ENCODE results near the gene MAPK1IP1L. TPM values are rescaled to one million over a fixed set of nuclear protein-coding genes. Genes with fewer than 3 reads are reported as not detected.
"Not testable (repeated sequence)": the region's sequence is repeated elsewhere in the genome, so short reads cannot be mapped to it uniquely, and the experiment has no call there.

Gene MAPK1IP1L
- total and polyA plus RNA-seq, 2 donors (not counting 1 experiment from before 2014, with no cell fraction given), result 116 to 141 TPM

DNA sequence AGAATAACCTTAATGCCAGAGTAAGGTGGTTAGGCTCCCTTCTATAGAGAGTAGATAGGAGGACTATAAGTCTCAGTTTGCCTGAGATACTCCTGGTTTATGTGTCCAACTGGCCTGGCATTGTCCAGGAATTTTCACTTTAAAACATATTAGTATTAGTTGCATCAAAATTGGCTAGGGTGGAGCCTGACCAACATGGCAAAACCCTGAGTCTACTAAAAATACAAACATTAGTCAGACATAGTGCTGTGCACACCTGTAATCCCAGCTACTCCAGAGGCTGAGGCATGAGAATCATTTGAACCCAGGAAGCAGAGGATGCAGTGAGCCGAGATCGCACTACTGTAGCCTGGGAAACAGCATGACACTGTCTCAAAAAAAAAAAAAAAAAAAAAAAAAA, 36.4 kb upstream of the MAPK1IP1L start:
- H3K9me3 ChIP-seq (ENCODE audit: control extremely low read depth in 1 of 3, control insufficient read depth in 2 of 3, insufficient read depth in 1 of 3, low read length in 2 of 3), result no peaks in the 10 kb centered on the region
- H3K4me3 Mint-ChIP-seq, result no peak overlapping the region
- H3K4me1 ChIP-seq (ENCODE audit: control insufficient read depth in 2 of 2, insufficient read depth in 2 of 2, low read length in 2 of 2), result no peaks in the 10 kb centered on the region
- H3K79me2 ChIP-seq (ENCODE audit: control insufficient read depth, insufficient read depth, low read length), result peaks cover 3% of the 10 kb centered on the region
- peaks cover 3% of the 10 kb centered on the region for H3K4me1 Mint-ChIP-seq
- no peak overlapping the region for H3K27ac Mint-ChIP-seq
- H3K27me3 ChIP-seq (replicated peaks in 1 of 4; ENCODE audit: control extremely low read depth in 1 of 4, control insufficient read depth in 3 of 4, insufficient read depth in 4 of 4, low read length in 3 of 4), result no peaks in the 10 kb centered on the region
- ChIA-PET POLR2A (no interaction called here), CTCF (interaction anchor here (1.0 kb wide), 1 partner anchor 12 kb away, joined by 3 read pairs; the partner anchor contains the start of genes SOCS4 and WDHD1)
- H3K4me3 ChIP-seq (ENCODE audit: control extremely low read depth in 1 of 5, extremely low read depth in 1 of 5, insufficient read depth in 1 of 5, low read depth in 2 of 5, low read length in 4 of 5), result no peak overlapping the region
- no peak overlapping the region for H3K9ac ChIP-seq (ENCODE audit: low read length)
- H3K4me2 ChIP-seq (replicated peaks; ENCODE audit: low read depth, low read length, poor library complexity, severe bottlenecking), result no peak overlapping the region
- H3K9me3 Mint-ChIP-seq (ENCODE audit: insufficient read depth), result no peaks in the 10 kb centered on the region
- H3K27me3 Mint-ChIP-seq, result no peaks in the 10 kb centered on the region
- no peak overlapping the region for H3K27ac ChIP-seq (ENCODE audit: low read length in 2 of 2)
- H3K36me3 ChIP-seq (replicated peaks in 1 of 2; ENCODE audit: control extremely low read depth in 1 of 2, control insufficient read depth in 1 of 2, extremely low read depth in 1 of 2, insufficient read depth in 2 of 2, low read length in 1 of 2), result no peaks in the 10 kb centered on the region
- TF ChIP-seq, protein P1, sequence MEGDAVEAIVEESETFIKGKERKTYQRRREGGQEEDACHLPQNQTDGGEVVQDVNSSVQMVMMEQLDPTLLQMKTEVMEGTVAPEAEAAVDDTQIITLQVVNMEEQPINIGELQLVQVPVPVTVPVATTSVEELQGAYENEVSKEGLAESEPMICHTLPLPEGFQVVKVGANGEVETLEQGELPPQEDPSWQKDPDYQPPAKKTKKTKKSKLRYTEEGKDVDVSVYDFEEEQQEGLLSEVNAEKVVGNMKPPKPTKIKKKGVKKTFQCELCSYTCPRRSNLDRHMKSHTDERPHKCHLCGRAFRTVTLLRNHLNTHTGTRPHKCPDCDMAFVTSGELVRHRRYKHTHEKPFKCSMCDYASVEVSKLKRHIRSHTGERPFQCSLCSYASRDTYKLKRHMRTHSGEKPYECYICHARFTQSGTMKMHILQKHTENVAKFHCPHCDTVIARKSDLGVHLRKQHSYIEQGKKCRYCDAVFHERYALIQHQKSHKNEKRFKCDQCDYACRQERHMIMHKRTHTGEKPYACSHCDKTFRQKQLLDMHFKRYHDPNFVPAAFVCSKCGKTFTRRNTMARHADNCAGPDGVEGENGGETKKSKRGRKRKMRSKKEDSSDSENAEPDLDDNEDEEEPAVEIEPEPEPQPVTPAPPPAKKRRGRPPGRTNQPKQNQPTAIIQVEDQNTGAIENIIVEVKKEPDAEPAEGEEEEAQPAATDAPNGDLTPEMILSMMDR (IDR thresholded peaks at IDR 0.05), result no peak
- TF ChIP-seq EZH2 (IDR thresholded peaks at IDR 0.05; ENCODE audit: borderline replicate concordance, insufficient read depth, low read depth, low read length, poor library complexity, severe bottlenecking), result no peak
- no CpG with 5 or more reads among the region's 2 CpGs for WGBS (ENCODE audit: insufficient coverage)
- DNase-seq (no peak), ATAC-seq (ENCODE audit: low read depth) (no peak)
- H4K20me1 ChIP-seq (ENCODE audit: control insufficient read depth, insufficient read depth, low read length, poor library complexity, severe bottlenecking), result no peaks in the 10 kb centered on the region
- H2AFZ ChIP-seq (ENCODE audit: insufficient read depth, low read depth, low read length, poor library complexity, severe bottlenecking), result no peak overlapping the region
- intact Hi-C loops (cut with micrococcal nuclease), result no loop called here

DNA sequence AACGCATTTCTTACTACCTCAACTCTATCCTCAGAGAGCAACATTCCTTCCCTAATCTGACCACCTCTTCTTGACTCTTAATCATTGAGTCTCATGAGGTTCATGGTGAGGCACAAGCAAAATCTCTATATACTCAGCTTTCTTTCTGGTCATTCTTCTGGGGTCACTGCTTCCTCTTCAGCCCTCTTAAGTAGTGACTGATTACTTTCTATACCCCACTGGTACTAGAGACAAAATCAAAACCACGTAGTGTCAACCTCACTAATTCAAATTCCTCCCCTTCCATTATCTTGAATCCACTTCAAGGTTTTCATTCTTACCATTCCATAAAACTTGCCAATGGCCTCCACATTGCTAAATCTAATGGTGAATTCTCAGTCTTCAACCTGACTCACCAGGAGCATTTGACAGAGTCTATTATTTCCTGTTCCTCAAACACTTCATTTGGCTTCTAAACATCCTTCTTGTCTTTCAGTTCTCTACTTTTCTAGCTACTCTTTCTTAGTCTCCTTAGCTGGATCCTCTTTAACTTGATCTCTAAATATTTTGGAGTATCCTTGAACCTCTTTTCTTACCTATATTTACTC, 31.4 kb upstream of the MAPK1IP1L start:
- Histone ChIP-seq H3K4me3 (ENCODE audit: control extremely low read depth in 1 of 5, extremely low read depth in 1 of 5, insufficient read depth in 1 of 5, low read depth in 2 of 5, low read length in 4 of 5) (no peak overlapping the region), H3K9ac (ENCODE audit: low read length) (no peak overlapping the region), H3K4me1 (ENCODE audit: control insufficient read depth in 2 of 2, insufficient read depth in 2 of 2, low read length in 2 of 2) (no peaks in the 10 kb centered on the region), H2AFZ (ENCODE audit: insufficient read depth, low read depth, low read length, poor library complexity, severe bottlenecking) (no peak overlapping the region), H3K36me3 (replicated peaks in 1 of 2; ENCODE audit: control extremely low read depth in 1 of 2, control insufficient read depth in 1 of 2, extremely low read depth in 1 of 2, insufficient read depth in 2 of 2, low read length in 1 of 2) (no peaks in the 10 kb centered on the region), H4K20me1 (ENCODE audit: control insufficient read depth, insufficient read depth, low read length, poor library complexity, severe bottlenecking) (no peaks in the 10 kb centered on the region), H3K27me3 (replicated peaks in 1 of 4; ENCODE audit: control extremely low read depth in 1 of 4, control insufficient read depth in 3 of 4, insufficient read depth in 4 of 4, low read length in 3 of 4) (no peaks in the 10 kb centered on the region), H3K79me2 (ENCODE audit: control insufficient read depth, insufficient read depth, low read length) (peaks cover 3% of the 10 kb centered on the region), H3K9me3 (ENCODE audit: control extremely low read depth in 1 of 3, control insufficient read depth in 2 of 3, insufficient read depth in 1 of 3, low read length in 2 of 3) (no peaks in the 10 kb centered on the region), H3K27ac (ENCODE audit: low read length in 2 of 2) (peak overlapping the region; percentile 3 to 10), H3K4me2 (replicated peaks; ENCODE audit: low read depth, low read length, poor library complexity, severe bottlenecking) (no peak overlapping the region)
- no peak for TF ChIP-seq EZH2 (IDR thresholded peaks at IDR 0.05; ENCODE audit: borderline replicate concordance, insufficient read depth, low read depth, low read length, poor library complexity, severe bottlenecking)
- TF ChIP-seq, protein P1 (IDR thresholded peaks at IDR 0.05), result no peak
- H3K4me3 Mint-ChIP-seq, result no peak overlapping the region
- intact Hi-C loops (cut with micrococcal nuclease), result no loop called here
- H3K27me3 Mint-ChIP-seq, result no peaks in the 10 kb centered on the region
- POLR2A ChIA-PET, result no interaction called here
- no peak for ATAC-seq (ENCODE audit: low read depth)
- H3K9me3 Mint-ChIP-seq (ENCODE audit: insufficient read depth), result no peaks in the 10 kb centered on the region
- DNase-seq, result no peak
- WGBS (ENCODE audit: insufficient coverage), result 100% methylated on average over 2 of the region's 2 CpGs
- CTCF ChIA-PET, result no interaction called here
- peaks cover 7% of the 10 kb centered on the region for H3K4me1 Mint-ChIP-seq
- no peak overlapping the region for H3K27ac Mint-ChIP-seq

DNA sequence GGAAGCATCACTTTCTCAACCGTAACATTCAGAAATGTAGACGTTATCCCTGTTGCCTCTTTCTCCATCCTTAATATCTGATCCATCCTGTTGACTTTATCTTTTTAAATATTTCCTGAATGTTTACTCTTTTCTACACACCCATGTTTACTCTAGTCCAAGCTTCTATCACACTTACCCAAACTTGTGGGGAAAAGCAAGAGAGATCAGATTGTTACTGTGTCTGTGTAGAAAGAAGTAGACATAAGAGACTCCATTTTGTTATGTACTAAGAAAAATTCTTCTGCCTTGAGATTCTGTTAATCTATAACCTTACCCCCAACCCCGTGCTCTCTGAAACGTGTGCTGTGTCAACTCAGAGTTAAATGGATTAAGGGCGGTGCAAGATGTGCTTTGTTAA, 27.1 kb upstream of the MAPK1IP1L start:
- H3K4me1 Mint-ChIP-seq, result peaks cover 39% of the 10 kb centered on the region
- H3K36me3 ChIP-seq (replicated peaks in 1 of 2; ENCODE audit: control extremely low read depth in 1 of 2, control insufficient read depth in 1 of 2, extremely low read depth in 1 of 2, insufficient read depth in 2 of 2, low read length in 1 of 2); H3K27me3 ChIP-seq (replicated peaks in 1 of 4; ENCODE audit: control extremely low read depth in 1 of 4, control insufficient read depth in 3 of 4, insufficient read depth in 4 of 4, low read length in 3 of 4); intact Hi-C loops (cut with micrococcal nuclease); DNase-seq; H3K9me3 ChIP-seq (ENCODE audit: control extremely low read depth in 1 of 3, control insufficient read depth in 2 of 3, insufficient read depth in 1 of 3, low read length in 2 of 3); CTCF ChIA-PET; H3K27me3 Mint-ChIP-seq; H3K27ac Mint-ChIP-seq; H3K9me3 Mint-ChIP-seq (ENCODE audit: insufficient read depth); H3K9ac ChIP-seq (ENCODE audit: low read length); H3K4me3 Mint-ChIP-seq; ATAC-seq (ENCODE audit: low read depth); POLR2A ChIA-PET; H3K27ac ChIP-seq (ENCODE audit: low read length in 2 of 2); H3K4me3 ChIP-seq (ENCODE audit: control extremely low read depth in 1 of 5, extremely low read depth in 1 of 5, insufficient read depth in 1 of 5, low read depth in 2 of 5, low read length in 4 of 5); H2AFZ ChIP-seq (ENCODE audit: insufficient read depth, low read depth, low read length, poor library complexity, severe bottlenecking); H3K4me2 ChIP-seq (replicated peaks; ENCODE audit: low read depth, low read length, poor library complexity, severe bottlenecking); H4K20me1 ChIP-seq (ENCODE audit: control insufficient read depth, insufficient read depth, low read length, poor library complexity, severe bottlenecking): not testable (repeated sequence)
- H3K79me2 ChIP-seq (ENCODE audit: control insufficient read depth, insufficient read depth, low read length), result peaks cover 41% of the 10 kb centered on the region
- 100% methylated on average over 2 of the region's 5 CpGs for WGBS (ENCODE audit: insufficient coverage)
- peaks cover 18 to 23% of the 10 kb centered on the region in 2 donors for H3K4me1 ChIP-seq (ENCODE audit: control insufficient read depth in 2 of 2, insufficient read depth in 2 of 2, low read length in 2 of 2)
